K562 (cell line): ENCODE data around the gene WNT6. TPM values are rescaled to one million over a fixed set of nuclear protein-coding genes. Genes with fewer than 3 reads are reported as not detected.

ENCODE experiments used
- CHCHD3 ChIP-seq: fragments of 250-450 bp; sonication (Bioruptor Pico); IDR thresholded peaks from 2 replicates; pipeline ENCODE4 v2.1.2; 2022; ENCODE audit warnings: mild to moderate bottlenecking
- COPS2 ChIP-seq: fragments of 450-650 bp; conservative IDR thresholded peaks from 2 replicates; pipeline ENCODE4 v1.6.1; 2016; ENCODE audit warnings: mild to moderate bottlenecking, moderate library complexity
- HMGN3 ChIP-seq: IDR thresholded peaks from 2 replicates; pipeline ENCODE4 v1.6.1; 2011; ENCODE audit warnings: borderline replicate concordance, low read depth, mild to moderate bottlenecking, mixed read lengths, low read length; ENCODE audit not compliant: insufficient read length; ENCODE audit errors: extremely low read depth
- ZNF140 ChIP-seq: fragments of 250-450 bp; sonication (Bioruptor Pico); IDR thresholded peaks from 2 replicates; pipeline ENCODE4 v1.8.0; 2021; ENCODE audit warnings: moderate library complexity, mild to moderate bottlenecking, inconsistent platforms
- ZNF407 ChIP-seq: fragments of 450-650 bp; IDR thresholded peaks from 2 replicates; pipeline ENCODE4 v1.6.1; 2016; ENCODE audit warnings: low read depth
- polyA plus RNA-seq, 8 experiments: library from polyadenylated mRNA; depleted of rRNA in 4 of 8; stranded (reverse) in 5 of 8; unstranded in 3 of 8; fragments of >200 nt; fragmentation: Nextera tagmentation in 2 of 8; fragmentation: Illumina TruSeq in 1 of 8; extraction: Ambion mirVana in 2 of 8; extraction: Trizol in 1 of 8; gene quantifications; 2 replicates each; pipeline versions ENCODE4 v1.2.1 to v1.2.3, GENCODE V29; 2011 to 2014; ENCODE audit warnings: inconsistent platforms in 1 of 8, missing spikeins in 1 of 8
- total RNA-seq, 7 experiments: library from RNA; depleted of rRNA in 6 of 7; stranded (reverse); fragments of >200 nt in 6 of 7; fragmentation: Illumina TruSeq in 2 of 7; extraction: Trizol in 2 of 7; gene quantifications; 2 replicates each; pipeline versions ENCODE4 v1.2.1 to v1.2.3, GENCODE V29; 2011 to 2021; ENCODE audit warnings: low replicate concordance in 1 of 7

Gene WNT6
- total and polyA plus RNA-seq, 9 of the 15 experiments (the other 6 are each of a cell fraction or from before 2014, with no cell fraction given) = not detected

- no peak for TF ChIP-seq COPS2
- no peak for TF ChIP-seq CHCHD3 (CRISPR knock-in tag)
- TF ChIP-seq ZNF407 = no peak
- TF ChIP-seq HMGN3 = no peak
- TF ChIP-seq ZNF140 (CRISPR knock-in tag) = no peak
Observed at GRCh38 chr2:218832520-218832919, 27.1 kb upstream of the WNT6 start (continued).
